ENCODE data around the gene SERPINA4.

DNA sequence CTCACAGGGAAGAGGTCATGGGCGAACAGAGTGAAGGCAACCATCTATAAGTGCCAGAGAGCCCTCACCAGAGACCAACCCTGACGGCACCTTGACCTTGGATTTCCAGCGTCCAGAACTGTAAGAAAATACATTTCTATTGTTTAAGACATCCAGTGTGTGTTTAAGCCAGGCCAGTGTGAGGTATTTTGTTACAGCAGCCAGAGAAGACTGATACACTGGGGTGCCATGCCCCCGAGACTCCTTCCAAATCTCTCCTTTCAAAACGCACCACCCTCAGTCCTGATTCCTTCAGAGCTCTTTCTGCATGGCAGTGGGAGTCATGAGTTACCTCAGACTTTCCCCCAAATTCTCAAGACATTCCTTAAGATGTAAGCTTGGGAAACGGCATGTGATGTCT is 17.5 kb downstream of the SERPINA4 start:
- TF ChIP-seq, protein P1, sequence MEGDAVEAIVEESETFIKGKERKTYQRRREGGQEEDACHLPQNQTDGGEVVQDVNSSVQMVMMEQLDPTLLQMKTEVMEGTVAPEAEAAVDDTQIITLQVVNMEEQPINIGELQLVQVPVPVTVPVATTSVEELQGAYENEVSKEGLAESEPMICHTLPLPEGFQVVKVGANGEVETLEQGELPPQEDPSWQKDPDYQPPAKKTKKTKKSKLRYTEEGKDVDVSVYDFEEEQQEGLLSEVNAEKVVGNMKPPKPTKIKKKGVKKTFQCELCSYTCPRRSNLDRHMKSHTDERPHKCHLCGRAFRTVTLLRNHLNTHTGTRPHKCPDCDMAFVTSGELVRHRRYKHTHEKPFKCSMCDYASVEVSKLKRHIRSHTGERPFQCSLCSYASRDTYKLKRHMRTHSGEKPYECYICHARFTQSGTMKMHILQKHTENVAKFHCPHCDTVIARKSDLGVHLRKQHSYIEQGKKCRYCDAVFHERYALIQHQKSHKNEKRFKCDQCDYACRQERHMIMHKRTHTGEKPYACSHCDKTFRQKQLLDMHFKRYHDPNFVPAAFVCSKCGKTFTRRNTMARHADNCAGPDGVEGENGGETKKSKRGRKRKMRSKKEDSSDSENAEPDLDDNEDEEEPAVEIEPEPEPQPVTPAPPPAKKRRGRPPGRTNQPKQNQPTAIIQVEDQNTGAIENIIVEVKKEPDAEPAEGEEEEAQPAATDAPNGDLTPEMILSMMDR (IDR thresholded peaks at IDR 0.05) = no peak
- TF ChIP-seq ZFX (IDR thresholded peaks at IDR 0.05; ENCODE audit: borderline replicate concordance) = no peak
